WTC11 (cell line): ENCODE results near the gene FMNL2. TPM values are rescaled to one million over a fixed set of nuclear protein-coding genes. Genes with fewer than 3 reads are reported as not detected.

ENCODE experiments used
- ATAC-seq: fragments of 200-7000 bp; cut with Tn5 transposase; 2 replicates; pipeline ENCODE4 v1.10.0; 2021; ENCODE audit warnings: mild to moderate bottlenecking, moderate library complexity
- CTCF ChIA-PET: fragments of 300-600 bp; sonication (Branson Sonifier 250); formaldehyde crosslinking; loops from one replicate; lab custom pipeline; 2021; ENCODE audit warnings: antibody characterized with exemption; lab: Charles Lee
- POLR2A ChIA-PET: fragments of 350-600 bp; sonication (Branson Sonifier 250); formaldehyde crosslinking; loops from one replicate; lab custom pipeline; 2021; ENCODE audit warnings: antibody characterized with exemption; lab: Charles Lee
- DNase-seq: peaks from one replicate; pipeline ENCODE4 v3.0.0; 2021; ENCODE audit warnings: low spot score
- H3K27ac Mint-ChIP-seq: 2 replicates; pipeline ENCODE4 v1.8.0; 2021; ENCODE audit warnings: mixed read lengths
- H3K27me3 Mint-ChIP-seq: 2 replicates; pipeline ENCODE4 v1.8.0; 2021; ENCODE audit warnings: low read depth, mild to moderate bottlenecking, moderate library complexity, mixed read lengths
- H3K36me3 Mint-ChIP-seq: 2 replicates; pipeline ENCODE4 v1.8.0; 2021; ENCODE audit warnings: mixed read lengths
- H3K4me1 Mint-ChIP-seq: 2 replicates; pipeline ENCODE4 v1.8.0; 2022; ENCODE audit warnings: mixed read lengths
- H3K4me3 Mint-ChIP-seq: 2 replicates; pipeline ENCODE4 v1.8.0; 2021; ENCODE audit warnings: mild to moderate bottlenecking, moderate library complexity, mixed read lengths
- H3K9me3 Mint-ChIP-seq: 2 replicates; pipeline ENCODE4 v1.8.0; 2021; ENCODE audit warnings: mixed read lengths
- ATF1 ChIP-seq: sonication (generic); formaldehyde crosslinking; IDR thresholded peaks from 2 replicates; pipeline ENCODE4 v1.8.1; 2023; ENCODE audit warnings: mild to moderate bottlenecking, moderate library complexity, missing genetic modification reagents
- ESRRA ChIP-seq: sonication (generic); formaldehyde crosslinking; IDR thresholded peaks from 2 replicates; pipeline ENCODE4 v1.8.1; 2022; ENCODE audit warnings: mild to moderate bottlenecking, missing genetic modification reagents, borderline replicate concordance
- FOXP1 ChIP-seq: sonication (generic); formaldehyde crosslinking; IDR thresholded peaks from 2 replicates; pipeline ENCODE4 v1.8.0; 2022; ENCODE audit warnings: missing genetic modification reagents, mild to moderate bottlenecking, moderate library complexity, borderline replicate concordance
- JUN ChIP-seq: sonication (generic); formaldehyde crosslinking; IDR thresholded peaks from 2 replicates; pipeline ENCODE4 v1.8.0; 2023; ENCODE audit warnings: mild to moderate bottlenecking, missing genetic modification reagents
- MAX ChIP-seq: sonication (generic); formaldehyde crosslinking; IDR thresholded peaks from 2 replicates; pipeline ENCODE4 v1.8.0; 2022; ENCODE audit warnings: mild to moderate bottlenecking, missing genetic modification reagents
- MXD4 ChIP-seq: fragments of 250-450 bp; sonication (Bioruptor Pico); IDR thresholded peaks from 2 replicates; pipeline ENCODE4 v1.8.0; 2021; ENCODE audit warnings: mild to moderate bottlenecking, moderate library complexity, borderline replicate concordance
- RORB ChIP-seq: fragments of 250-450 bp; sonication (Bioruptor Pico); IDR thresholded peaks from 2 replicates; pipeline ENCODE4 v1.9.0; 2021; ENCODE audit warnings: mild to moderate bottlenecking
- ZNF219 ChIP-seq: sonication (generic); formaldehyde crosslinking; IDR thresholded peaks from 2 replicates; pipeline ENCODE4 v1.8.0; 2023; ENCODE audit warnings: missing genetic modification reagents, mild to moderate bottlenecking, borderline replicate concordance
- ZNF232 ChIP-seq: sonication (generic); formaldehyde crosslinking; IDR thresholded peaks from 2 replicates; pipeline ENCODE4 v1.8.0; 2022; ENCODE audit warnings: mild to moderate bottlenecking, missing genetic modification reagents
- ZNF317 ChIP-seq: sonication (generic); formaldehyde crosslinking; IDR thresholded peaks from 2 replicates; pipeline ENCODE4 v1.8.1; 2023; ENCODE audit warnings: low read depth, mild to moderate bottlenecking, moderate library complexity, missing genetic modification reagents, borderline replicate concordance
- total RNA-seq: library from RNA; stranded (reverse); gene quantifications from 3 replicates; pipeline ENCODE4 v1.2.3, GENCODE V29; 2021
- TF ChIP-seq, protein P1 (sequence below): sonication (generic); formaldehyde crosslinking; IDR thresholded peaks from 2 replicates; pipeline ENCODE4 v1.8.1; 2023; ENCODE audit warnings: mild to moderate bottlenecking, missing genetic modification reagents, moderate library complexity
- TF ChIP-seq, protein P2 (sequence below): fragments of 250-450 bp; sonication (Bioruptor Pico); IDR thresholded peaks from 2 replicates; pipeline ENCODE4 v2.1.2; 2022; ENCODE audit warnings: mild to moderate bottlenecking, moderate library complexity
- TF ChIP-seq, protein P3 (sequence below): fragments of 250-450 bp; sonication (Bioruptor Pico); conservative IDR thresholded peaks from 2 replicates; pipeline ENCODE4 v1.9.0; 2021; ENCODE audit warnings: mild to moderate bottlenecking
- TF ChIP-seq, protein P4 (sequence below): sonication (generic); formaldehyde crosslinking; IDR thresholded peaks from 2 replicates; pipeline ENCODE4 v1.8.1; 2023; ENCODE audit warnings: mild to moderate bottlenecking, missing genetic modification reagents, borderline replicate concordance
- TF ChIP-seq, protein P5 (sequence below): sonication (generic); formaldehyde crosslinking; IDR thresholded peaks from 2 replicates; pipeline ENCODE4 v1.8.0; 2022; ENCODE audit warnings: mild to moderate bottlenecking, missing genetic modification reagents
- TF ChIP-seq, protein P6 (sequence below): sonication (generic); formaldehyde crosslinking; IDR thresholded peaks from 2 replicates; pipeline ENCODE4 v1.8.1; 2022; ENCODE audit warnings: low read depth, missing genetic modification reagents, borderline replicate concordance
- TF ChIP-seq, protein P7 (sequence below): sonication (generic); formaldehyde crosslinking; IDR thresholded peaks from 2 replicates; pipeline ENCODE4 v1.8.1; 2023; ENCODE audit warnings: mild to moderate bottlenecking, missing genetic modification reagents, moderate library complexity

Gene FMNL2
- total RNA-seq, 1 experiment from 2014 or later = 43.0 TPM

DNA sequence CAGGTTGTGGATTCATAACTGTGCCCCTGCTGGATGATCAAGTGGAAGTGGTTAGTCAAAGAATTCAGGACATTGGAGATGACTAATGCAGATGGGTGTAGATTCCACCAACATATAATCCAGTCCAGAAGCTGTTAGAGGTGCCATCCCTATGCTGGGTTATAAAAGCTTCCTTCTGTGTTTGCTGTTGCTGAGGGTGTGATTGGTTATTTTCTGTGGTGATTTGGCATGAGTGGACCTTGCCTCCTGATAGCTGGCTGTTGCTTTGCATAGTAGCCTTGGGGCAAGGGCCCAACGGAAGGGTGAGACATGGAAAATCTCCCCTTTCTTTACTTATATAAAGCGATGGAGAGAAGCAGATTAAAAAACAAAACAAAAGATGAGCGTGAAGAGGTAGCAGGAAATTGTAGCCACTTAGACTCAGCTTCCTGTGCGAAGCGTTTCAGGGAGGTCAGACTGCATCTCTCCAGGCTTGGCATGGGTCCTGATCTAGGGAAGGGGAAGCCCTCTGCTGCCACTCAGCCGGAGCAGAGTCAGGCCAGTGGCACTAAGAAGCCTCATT is 190.4 kb downstream of the FMNL2 start:
- DNase-seq = no peak
- ATAC-seq = 0 out of 2 replicates have a peak, but pooled peaks have one; percentile 38
- Mint-ChIP-seq H3K27ac (no peak overlapping the region; the same call in 1 of the 2 replicates), H3K4me1 (peaks cover 39% of the 10 kb centered on the region), H3K4me3 (no peak overlapping the region), H3K36me3 (peaks cover 3% of the 10 kb centered on the region), H3K9me3 (no peaks in the 10 kb centered on the region), H3K27me3 (no peaks in the 10 kb centered on the region)
- POLR2A ChIA-PET = no interaction called here
- CTCF ChIA-PET = no interaction called here
- TF ChIP-seq, protein P1, sequence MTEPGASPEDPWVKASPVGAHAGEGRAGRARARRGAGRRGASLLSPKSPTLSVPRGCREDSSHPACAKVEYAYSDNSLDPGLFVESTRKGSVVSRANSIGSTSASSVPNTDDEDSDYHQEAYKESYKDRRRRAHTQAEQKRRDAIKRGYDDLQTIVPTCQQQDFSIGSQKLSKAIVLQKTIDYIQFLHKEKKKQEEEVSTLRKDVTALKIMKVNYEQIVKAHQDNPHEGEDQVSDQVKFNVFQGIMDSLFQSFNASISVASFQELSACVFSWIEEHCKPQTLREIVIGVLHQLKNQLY (CRISPR knock-in tag) = no peak
- TF ChIP-seq MXD4 (no peak), JUN (CRISPR knock-in tag) (no peak), MAX (CRISPR knock-in tag) (no peak), ZNF317 (no peak), ATF1 (no peak), ZNF219 (CRISPR knock-in tag) (no peak), ZNF232 (CRISPR knock-in tag) (no peak), ESRRA (CRISPR knock-in tag) (no peak), RORB (CRISPR knock-in tag) (no peak), FOXP1 (no peak)
- TF ChIP-seq, protein P2, sequence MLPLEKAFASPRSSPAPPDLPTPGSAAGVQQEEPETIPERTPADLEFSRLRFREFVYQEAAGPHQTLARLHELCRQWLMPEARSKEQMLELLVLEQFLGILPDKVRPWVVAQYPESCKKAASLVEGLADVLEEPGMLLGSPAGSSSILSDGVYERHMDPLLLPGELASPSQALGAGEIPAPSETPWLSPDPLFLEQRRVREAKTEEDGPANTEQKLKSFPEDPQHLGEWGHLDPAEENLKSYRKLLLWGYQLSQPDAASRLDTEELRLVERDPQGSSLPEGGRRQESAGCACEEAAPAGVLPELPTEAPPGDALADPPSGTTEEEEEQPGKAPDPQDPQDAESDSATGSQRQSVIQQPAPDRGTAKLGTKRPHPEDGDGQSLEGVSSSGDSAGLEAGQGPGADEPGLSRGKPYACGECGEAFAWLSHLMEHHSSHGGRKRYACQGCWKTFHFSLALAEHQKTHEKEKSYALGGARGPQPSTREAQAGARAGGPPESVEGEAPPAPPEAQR (CRISPR knock-in tag) = no peak
- TF ChIP-seq, protein P3, sequence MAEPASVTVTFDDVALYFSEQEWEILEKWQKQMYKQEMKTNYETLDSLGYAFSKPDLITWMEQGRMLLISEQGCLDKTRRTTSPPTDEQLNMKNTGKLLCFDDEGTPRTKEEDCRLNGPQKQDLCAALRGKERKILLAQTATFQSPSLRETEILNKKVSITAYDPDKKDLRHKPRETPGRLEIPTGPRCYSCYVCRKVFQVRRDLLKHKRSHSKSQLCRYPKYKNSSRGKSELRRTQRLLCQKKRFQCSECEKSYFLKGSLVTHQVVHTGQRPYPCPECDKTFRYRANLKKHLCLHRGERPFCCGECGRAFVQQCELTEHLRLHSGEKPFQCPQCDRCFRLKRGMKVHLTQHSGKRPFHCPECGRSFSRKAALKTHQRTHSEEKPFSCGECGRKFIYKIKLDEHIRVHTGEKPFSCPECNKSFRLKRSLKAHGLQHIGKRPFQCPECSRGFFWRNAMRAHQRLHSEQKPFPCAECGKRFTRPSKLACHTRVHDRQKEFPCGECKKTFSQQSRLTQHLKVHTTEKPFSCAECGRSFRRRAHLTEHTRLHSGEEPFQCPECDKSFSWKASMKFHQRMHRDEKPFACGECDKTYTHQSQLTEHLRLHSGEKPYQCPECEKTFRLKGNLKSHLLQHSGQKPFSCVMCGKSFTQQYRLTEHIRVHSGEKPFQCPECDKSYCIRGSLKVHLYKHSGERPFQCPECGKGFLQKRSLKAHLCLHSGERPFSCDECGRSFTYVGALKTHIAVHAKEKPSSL (CRISPR knock-in tag) = no peak
- TF ChIP-seq, protein P4, sequence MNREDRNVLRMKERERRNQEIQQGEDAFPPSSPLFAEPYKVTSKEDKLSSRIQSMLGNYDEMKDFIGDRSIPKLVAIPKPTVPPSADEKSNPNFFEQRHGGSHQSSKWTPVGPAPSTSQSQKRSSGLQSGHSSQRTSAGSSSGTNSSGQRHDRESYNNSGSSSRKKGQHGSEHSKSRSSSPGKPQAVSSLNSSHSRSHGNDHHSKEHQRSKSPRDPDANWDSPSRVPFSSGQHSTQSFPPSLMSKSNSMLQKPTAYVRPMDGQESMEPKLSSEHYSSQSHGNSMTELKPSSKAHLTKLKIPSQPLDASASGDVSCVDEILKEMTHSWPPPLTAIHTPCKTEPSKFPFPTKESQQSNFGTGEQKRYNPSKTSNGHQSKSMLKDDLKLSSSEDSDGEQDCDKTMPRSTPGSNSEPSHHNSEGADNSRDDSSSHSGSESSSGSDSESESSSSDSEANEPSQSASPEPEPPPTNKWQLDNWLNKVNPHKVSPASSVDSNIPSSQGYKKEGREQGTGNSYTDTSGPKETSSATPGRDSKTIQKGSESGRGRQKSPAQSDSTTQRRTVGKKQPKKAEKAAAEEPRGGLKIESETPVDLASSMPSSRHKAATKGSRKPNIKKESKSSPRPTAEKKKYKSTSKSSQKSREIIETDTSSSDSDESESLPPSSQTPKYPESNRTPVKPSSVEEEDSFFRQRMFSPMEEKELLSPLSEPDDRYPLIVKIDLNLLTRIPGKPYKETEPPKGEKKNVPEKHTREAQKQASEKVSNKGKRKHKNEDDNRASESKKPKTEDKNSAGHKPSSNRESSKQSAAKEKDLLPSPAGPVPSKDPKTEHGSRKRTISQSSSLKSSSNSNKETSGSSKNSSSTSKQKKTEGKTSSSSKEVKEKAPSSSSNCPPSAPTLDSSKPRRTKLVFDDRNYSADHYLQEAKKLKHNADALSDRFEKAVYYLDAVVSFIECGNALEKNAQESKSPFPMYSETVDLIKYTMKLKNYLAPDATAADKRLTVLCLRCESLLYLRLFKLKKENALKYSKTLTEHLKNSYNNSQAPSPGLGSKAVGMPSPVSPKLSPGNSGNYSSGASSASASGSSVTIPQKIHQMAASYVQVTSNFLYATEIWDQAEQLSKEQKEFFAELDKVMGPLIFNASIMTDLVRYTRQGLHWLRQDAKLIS = no peak
- TF ChIP-seq, protein P5, sequence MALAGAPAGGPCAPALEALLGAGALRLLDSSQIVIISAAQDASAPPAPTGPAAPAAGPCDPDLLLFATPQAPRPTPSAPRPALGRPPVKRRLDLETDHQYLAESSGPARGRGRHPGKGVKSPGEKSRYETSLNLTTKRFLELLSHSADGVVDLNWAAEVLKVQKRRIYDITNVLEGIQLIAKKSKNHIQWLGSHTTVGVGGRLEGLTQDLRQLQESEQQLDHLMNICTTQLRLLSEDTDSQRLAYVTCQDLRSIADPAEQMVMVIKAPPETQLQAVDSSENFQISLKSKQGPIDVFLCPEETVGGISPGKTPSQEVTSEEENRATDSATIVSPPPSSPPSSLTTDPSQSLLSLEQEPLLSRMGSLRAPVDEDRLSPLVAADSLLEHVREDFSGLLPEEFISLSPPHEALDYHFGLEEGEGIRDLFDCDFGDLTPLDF (CRISPR knock-in tag) = no peak
- TF ChIP-seq, protein P6, sequence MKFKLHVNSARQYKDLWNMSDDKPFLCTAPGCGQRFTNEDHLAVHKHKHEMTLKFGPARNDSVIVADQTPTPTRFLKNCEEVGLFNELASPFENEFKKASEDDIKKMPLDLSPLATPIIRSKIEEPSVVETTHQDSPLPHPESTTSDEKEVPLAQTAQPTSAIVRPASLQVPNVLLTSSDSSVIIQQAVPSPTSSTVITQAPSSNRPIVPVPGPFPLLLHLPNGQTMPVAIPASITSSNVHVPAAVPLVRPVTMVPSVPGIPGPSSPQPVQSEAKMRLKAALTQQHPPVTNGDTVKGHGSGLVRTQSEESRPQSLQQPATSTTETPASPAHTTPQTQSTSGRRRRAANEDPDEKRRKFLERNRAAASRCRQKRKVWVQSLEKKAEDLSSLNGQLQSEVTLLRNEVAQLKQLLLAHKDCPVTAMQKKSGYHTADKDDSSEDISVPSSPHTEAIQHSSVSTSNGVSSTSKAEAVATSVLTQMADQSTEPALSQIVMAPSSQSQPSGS (CRISPR knock-in tag) = no peak
- TF ChIP-seq, protein P7, sequence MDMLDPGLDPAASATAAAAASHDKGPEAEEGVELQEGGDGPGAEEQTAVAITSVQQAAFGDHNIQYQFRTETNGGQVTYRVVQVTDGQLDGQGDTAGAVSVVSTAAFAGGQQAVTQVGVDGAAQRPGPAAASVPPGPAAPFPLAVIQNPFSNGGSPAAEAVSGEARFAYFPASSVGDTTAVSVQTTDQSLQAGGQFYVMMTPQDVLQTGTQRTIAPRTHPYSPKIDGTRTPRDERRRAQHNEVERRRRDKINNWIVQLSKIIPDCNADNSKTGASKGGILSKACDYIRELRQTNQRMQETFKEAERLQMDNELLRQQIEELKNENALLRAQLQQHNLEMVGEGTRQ (CRISPR knock-in tag) = no peak
